Activated CD4-positive, alpha-beta T cell treated with anti-CD3 and anti-CD28 coated beads, Interleukin-10, Interleukin-2, amounts not matched to agents 100 ng/mL and 50 ng/mL, durations not matched to agents 16 hours and 8 hours (primary cell): ENCODE data around the gene RAD51.

Experiments
- DNase-seq: peaks from one replicate; pipeline ENCODE4 v3.0.0-alpha.2; 2020

The RAD51 gene

GRCh38 chr15:40763801-40764628 is 69.0 kb downstream of the RAD51 start, which contains the start of gene GCHFR:
Gene GCHFR (plus strand): TSS chr15:40764068. CDS start chr15:40764181, 113 bp downstream.
- DNase-seq, result peak; percentile 78

- DNase-seq, result no peak
These were observed 69.7 kb downstream of the RAD51 start for GRCh38 chr15:40764629-40765103.

- DNase-seq, result no peak
These were observed 71.3 kb downstream of the RAD51 start for GRCh38 chr15:40766194-40766815.

GRCh38 chr15:40766906-40767837 is 72.2 kb downstream of the RAD51 start:
- DNase-seq, result no peak

- DNase-seq, result no peak
These were observed 73.0 kb downstream of the RAD51 start for GRCh38 chr15:40767838-40768500.

GRCh38 chr15:40768521-40769273 is 73.7 kb downstream of the RAD51 start:
- DNase-seq, result no peak

GRCh38 chr15:40769274-40770146 is 74.5 kb downstream of the RAD51 start, which contains the start of gene C15orf62:
Gene C15orf62 (plus strand): TSS chr15:40769980. CDS start chr15:40770496, 516 bp downstream.
- DNase-seq, result peak; percentile 32

- no peak for DNase-seq
These were observed 75.3 kb downstream of the RAD51 start for GRCh38 chr15:40770147-40770721.

- no peak for DNase-seq
These were observed 76.3 kb downstream of the RAD51 start for GRCh38 chr15:40771242-40771641.

- no peak for DNase-seq
These were observed 77.0 kb downstream of the RAD51 start for GRCh38 chr15:40772014-40772413.

- DNase-seq, result no peak
These were observed 78.5 kb downstream of the RAD51 start for GRCh38 chr15:40773496-40773895.

GRCh38 chr15:40773902-40774301 is 78.9 kb downstream of the RAD51 start:
- DNase-seq, result no peak

GRCh38 chr15:40775007-40775406 is 80.0 kb downstream of the RAD51 start:
- no peak for DNase-seq

GRCh38 chr15:40775740-40776536 is 81.0 kb downstream of the RAD51 start:
- DNase-seq, result no peak

- peak; percentile 61 for DNase-seq
These were observed 81.7 kb downstream of the RAD51 start for GRCh38 chr15:40776537-40777141.
